HepG2 (cell line): ENCODE results near the gene ATG2A. TPM values are rescaled to one million over a fixed set of nuclear protein-coding genes. Genes with fewer than 3 reads are reported as not detected.
A peak's percentile ranks its signal among the peaks of the same experiment; 100 is the strongest.

Experiments
- ATAC-seq: fragments of 200-7000 bp; cut with Tn5 transposase; 3 replicates; pipeline ENCODE4 v1.9.1; 2020; ENCODE audit warnings: mild to moderate bottlenecking, moderate library complexity
- Bru-seq: library from RNA; stranded (reverse); fragments of 400-500 nt; gene quantifications from one replicate; lab custom pipeline; 2021; lab: Mats Ljungman, UMichigan
- BruChase-seq, 2 experiments: library from RNA; stranded (reverse); fragments of 400-500 nt; gene quantifications; one replicate each; lab custom pipeline; 2021; lab: Mats Ljungman, UMichigan
- BruUV-seq: library from RNA; stranded (reverse); fragments of 400-500 nt; replicated peaks from 2 replicates; lab custom pipeline; 2021; lab: Mats Ljungman, UMichigan
- CTCF ChIA-PET: fragments of 300-600 bp; formaldehyde crosslinking; extraction: SDS; loops from one replicate; lab custom pipeline; 2021; ENCODE audit warnings: low total read pairs, inconsistent platforms, low intra/inter-chr PET ratio; lab: Yijun Ruan, JAX
- POLR2A ChIA-PET: fragments of 350-600 bp; sonication (Branson Sonifier 250); formaldehyde crosslinking; loops from one replicate; lab custom pipeline; 2020; ENCODE audit warnings: antibody characterized with exemption, inconsistent platforms; lab: Yijun Ruan, JAX
- DNase-seq: peaks from one replicate; pipeline ENCODE4 v3.0.0-alpha.2; 2015; ENCODE audit warnings: low spot score
- FAIRE-seq: peaks from 3 replicates; lab custom pipeline; 2011; peaks lifted over from hg19 to GRCh38; lab: Jason Lieb, UNC
- H2AFZ ChIP-seq: one replicate; pipeline ENCODE4 v1.6.1; 2011; ENCODE audit warnings: low read length, inconsistent platforms
- H3K27ac ChIP-seq: fragments of 300-600 bp; 3 replicates; pipeline ENCODE4 v1.8.0; 2011; ENCODE audit warnings: mixed run types, mild to moderate bottlenecking, mixed read lengths, low read length, inconsistent platforms; ENCODE audit not compliant: insufficient read depth; ENCODE audit errors: extremely low read length
- H3K27me3 ChIP-seq, 2 experiments: fragments of 200-600 bp in 1 of 2; 2 replicates in 1 of 2; 3 replicates in 1 of 2; pipeline versions ENCODE4 v1.6.0 to v1.8.0; 2011; ENCODE audit warnings: low read length in 2 of 2, mild to moderate bottlenecking in 2 of 2, moderate library complexity in 2 of 2, inconsistent platforms in 1 of 2; ENCODE audit not compliant: insufficient read depth in 2 of 2, control insufficient read depth in 1 of 2
- H3K36me3 ChIP-seq, 2 experiments: fragments of 200-600 bp in 1 of 2; replicated peaks in 1 of 2; 2 replicates in 1 of 2; 3 replicates in 1 of 2; pipeline versions ENCODE4 v1.5.1 to v1.8.0; 2011; ENCODE audit warnings: low read length in 2 of 2, inconsistent platforms in 1 of 2; ENCODE audit not compliant: insufficient read depth in 2 of 2, control insufficient read depth in 1 of 2
- H3K4me1 ChIP-seq: 2 replicates; pipeline ENCODE4 v1.5.1; 2012; ENCODE audit warnings: low read length, inconsistent platforms; ENCODE audit not compliant: insufficient read depth
- H3K4me2 ChIP-seq: 2 replicates; pipeline ENCODE4 v1.6.0; 2011; ENCODE audit warnings: low read depth, low read length, inconsistent platforms
- H3K4me3 ChIP-seq, 3 experiments: fragments of 200-600 bp in 1 of 3; sonication (generic), shearing (Covaris generic) in 1 of 3; replicated peaks in 1 of 3; 2 replicates each; pipeline ENCODE4 v1.5.1; 2011 to 2016; ENCODE audit warnings: low read length in 3 of 3, inconsistent platforms in 2 of 3, low read depth in 2 of 3, mild to moderate bottlenecking in 2 of 3, control low read depth in 1 of 3, mixed read lengths in 1 of 3; ENCODE audit not compliant: insufficient read depth in 1 of 3
- H3K79me2 ChIP-seq: one replicate; pipeline ENCODE4 v1.6.1; 2011; ENCODE audit warnings: low read length, inconsistent platforms; ENCODE audit not compliant: insufficient read depth
- H3K9ac ChIP-seq: 2 replicates; pipeline ENCODE4 v1.6.0; 2011; ENCODE audit warnings: mild to moderate bottlenecking, low read depth, low read length, inconsistent platforms; ENCODE audit not compliant: insufficient read depth
- H3K9me3 ChIP-seq: 2 replicates; pipeline ENCODE4 v1.5.1; 2012; ENCODE audit warnings: mild to moderate bottlenecking, low read length
- H4K20me1 ChIP-seq: 2 replicates; pipeline ENCODE4 v1.6.0; 2011; ENCODE audit warnings: inconsistent platforms, mild to moderate bottlenecking, low read length, moderate library complexity; ENCODE audit not compliant: insufficient read depth
- ARHGAP35 ChIP-seq: sonication (generic); formaldehyde crosslinking; IDR thresholded peaks from 2 replicates; pipeline ENCODE4 v1.9.0; 2022; ENCODE audit warnings: mild to moderate bottlenecking, inconsistent platforms, moderate library complexity, missing genetic modification reagents, borderline replicate concordance
- ATF1 ChIP-seq: IDR thresholded peaks from 2 replicates; pipeline ENCODE4 v1.6.1; 2016; ENCODE audit warnings: mild to moderate bottlenecking, control low read depth
- BRCA1 ChIP-seq: sonication (generic); formaldehyde crosslinking; IDR thresholded peaks from 2 replicates; pipeline ENCODE4 v1.4.0; 2020; ENCODE audit warnings: missing genetic modification reagents
- BRD4 ChIP-seq: sonication (generic); formaldehyde crosslinking; IDR thresholded peaks from 2 replicates; pipeline ENCODE4 v1.4.0; 2020; ENCODE audit warnings: missing genetic modification reagents
- MZF1 ChIP-seq: sonication (generic); formaldehyde crosslinking; IDR thresholded peaks from 2 replicates; pipeline ENCODE4 v1.8.1; 2023; ENCODE audit warnings: mild to moderate bottlenecking, missing genetic modification reagents, borderline replicate concordance
- SAP130 ChIP-seq: IDR thresholded peaks from 2 replicates; pipeline ENCODE4 v1.6.1; 2016; ENCODE audit warnings: low read depth
- TAF1 ChIP-seq: sonication (generic); formaldehyde crosslinking; IDR thresholded peaks from 2 replicates; pipeline ENCODE4 v1.4.0; 2020; ENCODE audit warnings: missing genetic modification reagents
- ZNF143 ChIP-seq: sonication (generic); formaldehyde crosslinking; IDR thresholded peaks from 2 replicates; pipeline ENCODE4 v1.4.0; 2020; ENCODE audit warnings: missing genetic modification reagents
- ZNF230 ChIP-seq: sonication (generic); formaldehyde crosslinking; IDR thresholded peaks from 2 replicates; pipeline ENCODE4 v1.4.0; 2020; ENCODE audit warnings: mild to moderate bottlenecking, missing genetic modification reagents
- ZNF792 ChIP-seq: IDR thresholded peaks from 2 replicates; pipeline ENCODE4 v1.6.1; 2016
- ZSCAN31 ChIP-seq: sonication (generic); formaldehyde crosslinking; IDR thresholded peaks from 2 replicates; pipeline ENCODE4 v1.5.0; 2020; ENCODE audit warnings: low read depth, mild to moderate bottlenecking, missing genetic modification reagents
- WGBS: methylation state at CpG from one replicate; pipeline ENCODE4 v1.1.6; 2017; ENCODE audit warnings: low lambda C conversion rate; 5-methylcytosine and 5-hydroxymethylcytosine counted together
- in situ Hi-C: cut with HindIII; loops from 2 replicates; pipeline ENCODE4 v1.10.0; 2017; ENCODE audit warnings: low pct_unique_long_range_greater_than_20kb; ENCODE audit not compliant: extremely low pct_ligation_motif_present
- intact Hi-C: fragments of 100-400 bp; cut with micrococcal nuclease; formaldehyde crosslinking; loops from one replicate; pipeline ENCODE4 v1.10.0; 2022; ENCODE audit not compliant: unreplicated experiment
- long read RNA-seq, 2 experiments: library from RNA in 1 of 2; library from polyadenylated mRNA in 1 of 2; stranded (forward) in 1 of 2; unstranded in 1 of 2; transcript quantifications; one replicate each; pipeline ENCODE4 v2.0.0, GENCODE V29; 2019 to 2022
- polyA minus RNA-seq, 3 experiments: library from RNA; depleted of rRNA, polyadenylated mRNA; stranded (reverse); fragments of >200 nt; gene quantifications; 2 replicates each; pipeline ENCODE4 v1.2.3, GENCODE V29; 2011; ENCODE audit warnings: low replicate concordance in 1 of 3
- polyA plus RNA-seq, 8 experiments: library from polyadenylated mRNA; depleted of rRNA in 3 of 8; stranded (reverse) in 7 of 8; unstranded in 1 of 8; fragments of >200 nt; fragmentation: Illumina TruSeq in 4 of 8; extraction: Trizol in 4 of 8; gene quantifications; 2 replicates each; pipeline versions ENCODE4 v1.2.1 to v1.2.3, GENCODE V29; 2011 to 2016; ENCODE audit warnings: low read depth in 4 of 8, missing spikeins in 1 of 8, mixed read lengths in 1 of 8; ENCODE audit not compliant: insufficient read depth in 1 of 8
- total RNA-seq, 5 experiments: library from RNA; depleted of rRNA; stranded (reverse); fragments of >200 nt; fragmentation: Illumina TruSeq; extraction: Trizol; gene quantifications; 2 replicates each; pipeline ENCODE4 v1.2.3, GENCODE V29; 2016; ENCODE audit warnings: low read depth in 1 of 5
- TF ChIP-seq, protein P1 (sequence below): IDR thresholded peaks from 2 replicates; pipeline ENCODE4 v1.6.1; 2016; ENCODE audit warnings: mild to moderate bottlenecking
- TF ChIP-seq, protein P2 (sequence below): IDR thresholded peaks from 2 replicates; pipeline ENCODE4 v1.6.1; 2012; ENCODE audit warnings: low read length, improper control_type of control experiment

Gene ATG2A
- 6.5 and 6.7 TPM in 2 replicates for total RNA-seq (2016; rRNA removed; fragmentation: Illumina TruSeq; extraction: Trizol)
- total RNA-seq (2016; cell fraction: cytosol; rRNA removed; fragmentation: Illumina TruSeq; extraction: Trizol; ENCODE audit: low read depth): 5.0 and 5.3 TPM in 2 replicates
- total RNA-seq (2016; cell fraction: insoluble cytoplasmic fraction; rRNA removed; fragmentation: Illumina TruSeq; extraction: Trizol): 5.7 and 6.9 TPM in 2 replicates
- total RNA-seq (2016; cell fraction: membrane; rRNA removed; fragmentation: Illumina TruSeq; extraction: Trizol): 3.5 and 4.7 TPM in 2 replicates
- total RNA-seq (2016; cell fraction: nucleus; rRNA removed; fragmentation: Illumina TruSeq; extraction: Trizol): 7.1 and 8.3 TPM in 2 replicates
- 8.0 and 13.2 TPM in 2 replicates for polyA plus RNA-seq (2011; rRNA removed)
- polyA plus RNA-seq (2011; cell fraction: cytosol; rRNA removed): 4.6 and 6.5 TPM in 2 replicates
- 81.8 and 92.1 TPM in 2 replicates for polyA plus RNA-seq (2011; cell fraction: nucleus; rRNA removed)
- polyA plus RNA-seq (2012): 14.9 and 21.4 TPM in 2 replicates
- 1.0 and 1.2 TPM in 2 replicates for polyA plus RNA-seq (2016; cell fraction: cytosol; fragmentation: Illumina TruSeq; extraction: Trizol; ENCODE audit: low read depth)
- polyA plus RNA-seq (2016; cell fraction: insoluble cytoplasmic fraction; fragmentation: Illumina TruSeq; extraction: Trizol; ENCODE audit: low read depth): 5.5 and 7.6 TPM in 2 replicates
- polyA plus RNA-seq (2016; cell fraction: membrane; fragmentation: Illumina TruSeq; extraction: Trizol; ENCODE audit: low read depth): 1.9 and 2.0 TPM in 2 replicates
- polyA plus RNA-seq (2016; cell fraction: nucleus; fragmentation: Illumina TruSeq; extraction: Trizol; ENCODE audit: insufficient read depth, low read depth): 19.9 and 22.1 TPM in 2 replicates
- polyA minus RNA-seq (2011; rRNA and poly(A)+ RNA removed; ENCODE audit: low replicate concordance): 20.7 and 23.4 TPM in 2 replicates
- polyA minus RNA-seq (2011; cell fraction: cytosol; rRNA and poly(A)+ RNA removed): 11.5 and 17.2 TPM in 2 replicates
- polyA minus RNA-seq (2011; cell fraction: nucleus; rRNA and poly(A)+ RNA removed): 24.7 and 27.0 TPM in 2 replicates
- percentile 47 among the genes with signal in this experiment for Bru-seq, nascent RNA
- BruChase-seq, experiment 1, labeled RNA remaining after a 6-hour chase: percentile 67 among the genes with signal in this experiment
- percentile 57 among the genes with signal in this experiment for BruChase-seq, experiment 2, labeled RNA remaining after a 2-hour chase
- long read RNA-seq, experiment 1, partial matches to known transcripts: 7 of 8 reads
- long read RNA-seq, experiment 1, other reads (novel, unspliced or antisense): 1 of 8 reads
- long read RNA-seq, experiment 2, full-length matches to known transcripts: 1 of 42 reads
- long read RNA-seq, experiment 2, partial matches to known transcripts: 24 of 42 reads
- long read RNA-seq, experiment 2, other reads (novel, unspliced or antisense): 17 of 42 reads

DNA sequence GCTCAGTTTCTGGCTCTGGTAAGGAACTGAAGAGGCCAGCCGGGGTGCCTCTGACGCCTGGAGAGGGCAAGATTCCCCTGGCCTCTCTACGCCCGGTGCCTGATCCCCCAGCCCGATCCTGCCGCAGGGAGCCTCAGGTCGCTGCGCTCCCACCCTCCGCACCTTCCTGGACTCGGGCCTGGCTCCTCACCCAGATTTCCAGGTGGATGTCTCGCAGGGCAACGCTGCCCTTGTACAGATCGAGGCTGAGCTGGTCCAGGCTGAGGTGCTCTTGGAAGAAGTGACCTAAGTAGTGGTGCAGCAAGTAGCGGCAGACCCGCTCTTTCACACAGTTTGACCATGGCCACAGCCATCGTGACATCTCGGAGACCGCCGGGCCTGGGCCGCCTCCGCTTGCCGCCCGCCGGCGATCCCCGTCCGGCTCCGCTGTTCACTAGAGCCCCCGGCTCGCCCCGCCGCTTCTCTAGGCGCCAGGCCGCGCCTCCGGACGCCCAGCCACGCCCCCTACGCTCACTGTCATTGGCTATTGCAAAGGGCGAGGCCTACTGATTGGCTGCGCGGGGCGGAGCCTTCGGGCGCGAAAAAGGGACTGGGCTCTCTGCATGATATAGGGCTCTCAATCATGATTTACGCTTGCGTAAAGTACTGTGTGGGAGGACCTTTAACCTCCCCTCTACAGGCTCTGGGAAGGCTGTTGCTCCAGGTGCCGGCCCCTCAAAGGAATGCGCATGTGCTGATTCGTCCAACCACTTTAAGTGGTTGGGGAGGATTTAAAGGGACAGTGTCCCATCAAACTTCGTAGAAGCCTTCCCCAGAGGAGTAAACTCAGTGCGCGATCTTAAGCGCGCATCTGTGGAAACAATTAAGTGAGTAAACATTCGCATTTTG is at the start of gene ATG2A:
Gene ATG2A (minus strand): TSS at position 435 of the 888 bp plus-strand sequence. CDS start 74 bp downstream, at position 361.
- intact Hi-C loops (loop anchor here (1.0 to 2.0 kb wide), 2 partner anchors 70 to 80 kb away; partner anchors contain the start of gene BATF2), in situ Hi-C loops (no loop called here)
- Histone ChIP-seq H3K4me2 (peak within 1 kb of the TSS; percentile 87), H3K27ac (peak within 1 kb of the TSS; percentile 63), H3K36me3 (peaks cover 15 to 19% of the 10 kb centered on the region in 2 experiments; a peak in 4 of 5 replicates), H3K27me3 (no peaks in the 10 kb centered on the region; a peak in 1 of 5 replicates), H3K4me3 (peak within 1 kb of the TSS; percentile 78 to 100 (median 93)), H3K4me1 (peaks cover 36% of the 10 kb centered on the region), H4K20me1 (peaks cover 5% of the 10 kb centered on the region; the same call in 1 of the 2 replicates), H3K9ac (peak within 1 kb of the TSS; percentile 90), H3K79me2 (peaks cover 15% of the 10 kb centered on the region), H2AFZ (peak within 1 kb of the TSS; percentile 60), H3K9me3 (no peaks in the 10 kb centered on the region)
- ATAC-seq (peak; percentile 95), DNase-seq (peak; percentile 99), FAIRE-seq (peak; percentile 100)
- ChIA-PET POLR2A (interaction anchor here (0.6 to 2.1 kb wide), 5 partner anchors 8 to 152 kb away, joined by 3 to 15 read pairs (median 5); partner anchors contain the start of genes BATF2, GPHA2 and PPP2R5B), CTCF (no interaction called here)
- BruUV-seq: no TSS peak
- 2% methylated on average over 36 of the region's 57 CpGs for WGBS
- TF ChIP-seq MZF1 (CRISPR knock-in tag) (peak; percentile 89; the same call in 1 of the 2 replicates), ATF1 (CRISPR knock-in tag) (0 out of 2 replicates have a peak, but pooled peaks have one; percentile 8), BRCA1 (no peak), ZNF143 (CRISPR knock-in tag) (peak; percentile 44; the same call in 1 of the 2 replicates), SAP130 (CRISPR knock-in tag) (peak; percentile 92), ZNF230 (no peak), ZNF792 (CRISPR knock-in tag) (peak; percentile 70; the same call in 1 of the 2 replicates), TAF1 (peak; percentile 88), ARHGAP35 (0 out of 2 replicates have a peak, but pooled peaks have one; percentile 41), BRD4 (CRISPR knock-in tag) (no peak), ZSCAN31 (CRISPR knock-in tag) (peak; percentile 69; the same call in 1 of the 2 replicates)
- TF ChIP-seq, protein P1, sequence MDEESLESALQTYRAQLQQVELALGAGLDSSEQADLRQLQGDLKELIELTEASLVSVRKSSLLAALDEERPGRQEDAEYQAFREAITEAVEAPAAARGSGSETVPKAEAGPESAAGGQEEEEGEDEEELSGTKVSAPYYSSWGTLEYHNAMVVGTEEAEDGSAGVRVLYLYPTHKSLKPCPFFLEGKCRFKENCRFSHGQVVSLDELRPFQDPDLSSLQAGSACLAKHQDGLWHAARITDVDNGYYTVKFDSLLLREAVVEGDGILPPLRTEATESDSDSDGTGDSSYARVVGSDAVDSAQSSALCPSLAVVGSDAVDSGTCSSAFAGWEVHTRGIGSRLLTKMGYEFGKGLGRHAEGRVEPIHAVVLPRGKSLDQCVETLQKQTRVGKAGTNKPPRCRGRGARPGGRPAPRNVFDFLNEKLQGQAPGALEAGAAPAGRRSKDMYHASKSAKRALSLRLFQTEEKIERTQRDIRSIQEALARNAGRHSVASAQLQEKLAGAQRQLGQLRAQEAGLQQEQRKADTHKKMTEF (CRISPR knock-in tag): peak; percentile 88
- TF ChIP-seq, protein P2, sequence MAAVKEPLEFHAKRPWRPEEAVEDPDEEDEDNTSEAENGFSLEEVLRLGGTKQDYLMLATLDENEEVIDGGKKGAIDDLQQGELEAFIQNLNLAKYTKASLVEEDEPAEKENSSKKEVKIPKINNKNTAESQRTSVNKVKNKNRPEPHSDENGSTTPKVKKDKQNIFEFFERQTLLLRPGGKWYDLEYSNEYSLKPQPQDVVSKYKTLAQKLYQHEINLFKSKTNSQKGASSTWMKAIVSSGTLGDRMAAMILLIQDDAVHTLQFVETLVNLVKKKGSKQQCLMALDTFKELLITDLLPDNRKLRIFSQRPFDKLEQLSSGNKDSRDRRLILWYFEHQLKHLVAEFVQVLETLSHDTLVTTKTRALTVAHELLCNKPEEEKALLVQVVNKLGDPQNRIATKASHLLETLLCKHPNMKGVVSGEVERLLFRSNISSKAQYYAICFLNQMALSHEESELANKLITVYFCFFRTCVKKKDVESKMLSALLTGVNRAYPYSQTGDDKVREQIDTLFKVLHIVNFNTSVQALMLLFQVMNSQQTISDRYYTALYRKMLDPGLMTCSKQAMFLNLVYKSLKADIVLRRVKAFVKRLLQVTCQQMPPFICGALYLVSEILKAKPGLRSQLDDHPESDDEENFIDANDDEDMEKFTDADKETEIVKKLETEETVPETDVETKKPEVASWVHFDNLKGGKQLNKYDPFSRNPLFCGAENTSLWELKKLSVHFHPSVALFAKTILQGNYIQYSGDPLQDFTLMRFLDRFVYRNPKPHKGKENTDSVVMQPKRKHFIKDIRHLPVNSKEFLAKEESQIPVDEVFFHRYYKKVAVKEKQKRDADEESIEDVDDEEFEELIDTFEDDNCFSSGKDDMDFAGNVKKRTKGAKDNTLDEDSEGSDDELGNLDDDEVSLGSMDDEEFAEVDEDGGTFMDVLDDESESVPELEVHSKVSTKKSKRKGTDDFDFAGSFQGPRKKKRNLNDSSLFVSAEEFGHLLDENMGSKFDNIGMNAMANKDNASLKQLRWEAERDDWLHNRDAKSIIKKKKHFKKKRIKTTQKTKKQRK: no peak
